SIG-M5 treated with dmso at 0.1 percent for 504 hours (cell line): ENCODE results near the gene SZT2.

ENCODE experiments used
- DNase-seq: peaks from one replicate; lab custom pipeline; 2025; ENCODE audit not compliant: unreplicated experiment; lab: John Stamatoyannopoulos, UW

Gene SZT2

DNA sequence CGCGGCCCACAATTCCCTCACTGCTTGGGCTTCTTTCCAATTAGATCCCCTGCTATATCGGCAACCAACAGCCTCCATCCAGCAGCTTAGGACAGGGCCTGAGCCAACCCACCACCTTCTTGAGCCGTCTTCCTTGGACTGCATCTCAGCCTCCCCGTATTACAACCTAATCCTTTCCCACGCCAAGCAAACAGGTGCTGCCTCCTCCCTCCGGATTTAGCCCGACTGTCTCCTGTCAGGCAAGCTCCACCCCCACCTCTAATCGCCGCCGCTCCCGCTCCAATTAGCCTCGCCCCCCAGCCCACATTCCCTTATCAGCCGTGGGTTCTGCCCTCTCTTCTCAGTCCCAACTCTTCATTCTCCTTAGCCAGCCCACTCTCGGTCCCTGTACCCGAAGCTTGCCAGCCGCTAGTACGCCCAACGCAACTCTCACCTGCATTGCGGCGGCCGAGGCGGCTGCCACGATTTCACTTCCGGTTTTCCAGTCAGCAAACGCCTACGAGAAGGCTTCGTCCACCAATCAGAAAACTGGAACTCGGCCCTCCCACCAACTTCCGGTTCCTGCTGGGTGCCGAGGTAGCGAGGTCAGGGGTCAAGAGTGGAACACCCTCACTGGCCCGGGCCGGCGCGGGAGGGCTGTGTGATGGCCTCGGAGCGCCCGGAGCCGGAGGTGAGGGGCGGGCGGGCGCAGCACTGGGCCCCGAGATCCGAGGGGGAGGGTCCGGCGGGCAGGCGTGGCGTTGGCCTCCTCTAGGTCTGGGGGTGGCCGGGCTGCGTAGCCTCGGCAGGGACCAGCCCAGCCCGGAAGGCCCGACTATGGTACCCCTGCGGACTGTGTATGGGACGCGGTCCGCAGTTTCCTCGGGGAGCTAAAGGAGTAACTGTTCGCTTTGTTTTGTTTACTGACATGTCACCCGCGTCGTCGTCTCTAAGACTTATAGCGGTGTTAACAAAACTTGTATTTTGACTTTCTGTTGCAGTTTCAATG, at the start of gene SZT2, which contains the start of gene MED8:
Gene SZT2, plus strand, starts transcription at position 574 of the 988 bp plus-strand sequence. Its CDS starts 70 bp downstream, at position 644.
Gene MED8, minus strand, starts transcription at position 475 of the 988 bp plus-strand sequence. Its CDS starts 36 bp downstream, at position 439.
- DNase-seq, result peak; percentile 90

DNA sequence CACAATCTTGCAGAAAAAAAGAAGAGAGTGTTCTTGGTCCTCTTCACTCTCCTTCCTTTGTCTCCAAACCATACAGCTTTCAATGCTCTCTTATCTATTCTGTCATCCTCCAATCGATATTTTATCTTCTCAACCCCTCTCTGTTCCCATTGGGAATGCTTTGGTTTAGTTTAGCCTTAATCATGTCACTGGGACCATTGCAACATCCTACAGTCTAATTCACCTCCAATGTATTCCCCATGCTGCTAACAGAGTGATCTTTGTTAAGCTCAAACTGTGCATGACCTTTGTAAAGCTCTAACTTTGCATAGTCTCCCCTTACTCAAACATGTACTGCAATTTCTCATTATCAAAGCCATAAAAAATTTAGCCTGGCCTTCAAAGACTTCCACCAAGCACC, 49.1 kb upstream of the SZT2 start:
- no peak for DNase-seq

GRCh38 chr1:43344267-43344850, 45.3 kb upstream of the SZT2 start:
- DNase-seq, result no peak

DNA sequence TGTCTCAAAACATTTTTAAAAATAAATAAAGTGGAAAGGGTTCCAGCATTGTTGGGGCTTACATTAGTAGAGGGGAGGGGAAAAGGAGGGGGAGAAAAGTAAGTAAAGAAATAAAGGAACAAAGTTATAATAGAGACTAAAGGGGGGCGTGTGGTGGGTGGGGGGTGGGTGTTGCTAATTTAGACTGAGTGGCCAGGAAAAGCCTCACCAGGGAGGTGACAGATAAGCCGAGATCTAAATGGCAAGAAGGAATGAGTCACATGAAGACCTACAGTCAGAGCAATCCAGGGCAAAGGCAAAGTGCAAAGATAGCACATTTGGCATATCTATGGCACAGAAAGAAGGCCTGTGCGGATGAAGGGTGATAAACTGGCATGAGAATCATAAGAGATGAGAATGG, 44.6 kb upstream of the SZT2 start:
- no peak for DNase-seq

GRCh38 chr1:43346636-43347035, 43.1 kb upstream of the SZT2 start:
- DNase-seq, result no peak

- DNase-seq, result no peak
These were observed 41.3 kb upstream of the SZT2 start for GRCh38 chr1:43348343-43348808.

- no peak for DNase-seq
These were observed 40.7 kb upstream of the SZT2 start for GRCh38 chr1:43348809-43349593.

DNA sequence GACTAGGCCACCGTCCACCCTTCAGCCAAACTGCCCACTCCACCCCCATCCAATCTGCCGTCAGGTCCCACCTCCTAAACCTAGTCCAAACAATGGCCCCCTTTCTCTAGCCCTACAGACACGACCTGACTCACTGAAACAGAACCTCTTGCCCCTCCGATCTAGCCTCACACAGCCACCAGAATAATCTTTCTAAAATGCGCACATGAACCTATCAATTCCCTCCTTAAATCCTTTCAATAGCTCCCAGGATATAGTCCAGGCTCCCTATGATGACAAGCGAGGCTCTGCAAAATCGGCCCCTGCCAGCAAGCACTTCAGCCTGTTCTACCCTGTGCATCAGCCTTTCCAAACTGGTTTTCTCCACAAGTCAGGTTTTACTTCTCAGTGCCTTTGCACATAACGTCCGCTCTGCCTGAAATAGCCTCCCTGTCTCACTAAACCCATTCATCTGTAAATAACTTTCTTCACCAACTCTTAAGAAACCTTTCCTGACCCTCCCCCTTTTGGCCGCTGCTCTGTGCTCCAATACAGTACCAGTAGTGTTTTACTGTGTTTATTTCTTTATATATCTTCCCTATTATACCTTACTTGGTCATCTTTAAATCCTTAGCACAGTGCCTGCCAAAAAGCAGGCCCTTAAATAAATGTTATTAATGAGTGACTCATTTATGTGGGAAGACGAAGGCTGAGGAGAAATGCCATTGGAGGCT, 39.9 kb upstream of the SZT2 start:
- no peak for DNase-seq

GRCh38 chr1:43350976-43351375, 38.7 kb upstream of the SZT2 start:
- DNase-seq, result no peak

DNA sequence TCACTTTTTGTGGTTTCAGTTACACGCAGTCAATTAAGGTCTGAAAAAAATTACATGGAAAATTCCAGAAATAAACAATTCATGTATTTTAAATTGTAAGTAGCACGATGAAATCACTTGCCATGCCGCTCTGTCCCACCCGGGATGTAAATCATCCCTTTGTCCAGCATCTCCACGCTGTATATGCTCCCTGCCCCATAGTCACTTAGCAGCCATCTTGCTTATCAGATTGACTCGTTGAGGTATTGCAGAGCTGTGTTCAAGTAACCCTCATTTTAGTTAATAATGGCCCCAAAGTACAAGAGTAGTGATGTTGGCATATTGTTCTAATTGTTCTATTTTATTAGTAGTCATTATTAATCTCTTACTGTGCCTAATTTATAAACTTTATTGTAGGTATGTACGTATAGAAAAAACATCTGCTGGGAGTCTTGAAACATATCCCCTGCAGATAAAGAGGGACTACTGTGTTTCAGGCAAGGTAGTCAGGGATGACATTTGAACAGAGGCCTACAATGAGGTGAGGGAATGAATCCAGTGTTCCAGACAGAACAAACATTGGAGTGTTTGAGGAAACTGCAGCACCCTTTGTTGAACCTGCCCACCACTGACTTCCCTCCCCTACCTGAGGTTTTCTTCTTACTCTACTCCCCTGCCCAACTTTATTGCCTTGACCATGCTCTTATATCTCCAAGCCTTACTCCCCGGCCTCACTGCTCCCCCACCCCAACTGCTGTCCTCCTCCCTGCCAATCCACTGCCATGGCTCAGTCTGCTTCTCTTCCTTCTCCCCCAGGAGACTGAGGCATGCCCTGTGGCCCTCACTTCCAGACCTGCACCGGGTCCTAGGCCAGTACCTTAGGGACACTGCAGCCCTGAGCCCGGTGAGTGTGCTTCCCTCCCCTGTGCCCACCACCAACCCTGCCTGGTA, 38.0 kb upstream of the SZT2 start:
- no peak for DNase-seq

GRCh38 chr1:43352351-43352705, 37.4 kb upstream of the SZT2 start:
- DNase-seq, result no peak

DNA sequence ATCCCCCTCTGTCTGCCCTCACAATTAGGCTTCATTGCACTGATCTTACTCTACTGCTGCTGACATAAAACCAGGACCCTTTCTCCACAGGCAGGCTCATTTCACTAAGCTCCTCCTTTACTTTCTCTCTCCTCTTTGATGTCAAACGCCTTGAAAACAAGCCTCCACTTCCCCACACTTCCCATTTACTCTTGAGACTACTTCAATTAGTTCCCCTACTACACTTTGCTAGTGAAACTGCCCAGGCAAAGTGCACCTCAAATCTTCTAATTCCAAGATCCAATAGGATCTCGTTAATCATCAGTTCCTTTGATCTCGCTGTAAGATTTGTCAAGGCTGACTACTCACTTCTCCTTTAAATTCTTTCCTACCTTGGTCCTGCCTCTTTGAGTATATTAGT, 36.8 kb upstream of the SZT2 start:
- DNase-seq, result no peak

GRCh38 chr1:43354471-43354870, 35.2 kb upstream of the SZT2 start:
- DNase-seq, result no peak

GRCh38 chr1:43354936-43355335, 34.8 kb upstream of the SZT2 start:
- no peak for DNase-seq

DNA sequence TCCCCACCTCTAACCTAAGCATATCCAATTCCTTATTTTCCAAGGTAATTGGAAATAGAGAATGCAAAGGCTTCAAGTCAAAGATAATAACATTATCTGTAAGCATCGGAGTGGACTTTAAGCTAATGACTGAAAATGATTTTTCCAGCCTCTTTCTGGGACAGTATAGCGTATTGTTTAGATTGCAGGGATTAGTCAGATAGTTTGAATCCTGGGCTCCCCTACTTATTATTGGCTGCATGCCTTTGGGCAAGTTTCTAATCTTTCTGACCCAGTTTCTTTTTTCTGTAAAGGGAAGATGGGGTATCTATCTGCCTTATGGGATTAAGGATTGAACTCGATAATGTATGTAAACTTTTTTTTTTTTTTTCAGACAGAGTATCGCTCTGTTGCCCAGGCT, 32.4 kb upstream of the SZT2 start:
- no peak for DNase-seq

DNA sequence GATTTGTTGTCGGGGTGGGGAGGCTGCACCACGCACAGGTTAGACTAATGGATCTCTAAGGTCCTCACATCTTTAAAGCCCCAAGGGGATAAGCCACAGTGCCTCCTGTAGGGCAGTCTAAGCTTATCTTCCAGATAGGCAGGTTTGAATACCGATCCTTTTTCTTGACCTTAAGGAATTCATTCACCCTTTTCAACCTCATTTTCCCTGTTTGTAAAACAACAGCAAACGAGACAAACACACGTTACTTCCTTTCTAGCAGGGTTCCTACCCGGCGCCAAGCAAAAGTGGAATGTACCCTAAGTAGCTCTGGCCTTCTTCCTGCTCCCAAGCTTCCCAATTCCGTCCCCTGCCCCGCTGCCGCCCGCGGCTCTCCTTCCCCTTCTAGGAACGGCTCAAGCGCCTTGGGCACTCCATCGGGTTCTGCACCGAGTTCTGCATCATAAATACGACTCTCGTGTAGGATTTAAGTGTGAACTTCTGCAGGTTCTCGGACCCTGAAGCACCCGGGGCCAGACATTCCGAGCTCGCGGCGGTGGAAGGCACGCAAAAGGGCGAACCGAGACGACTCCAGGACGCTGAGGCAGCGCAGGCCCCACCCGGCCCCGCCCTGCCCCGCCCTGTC, 31.5 kb upstream of the SZT2 start:
- DNase-seq, result peak; percentile 60

DNA sequence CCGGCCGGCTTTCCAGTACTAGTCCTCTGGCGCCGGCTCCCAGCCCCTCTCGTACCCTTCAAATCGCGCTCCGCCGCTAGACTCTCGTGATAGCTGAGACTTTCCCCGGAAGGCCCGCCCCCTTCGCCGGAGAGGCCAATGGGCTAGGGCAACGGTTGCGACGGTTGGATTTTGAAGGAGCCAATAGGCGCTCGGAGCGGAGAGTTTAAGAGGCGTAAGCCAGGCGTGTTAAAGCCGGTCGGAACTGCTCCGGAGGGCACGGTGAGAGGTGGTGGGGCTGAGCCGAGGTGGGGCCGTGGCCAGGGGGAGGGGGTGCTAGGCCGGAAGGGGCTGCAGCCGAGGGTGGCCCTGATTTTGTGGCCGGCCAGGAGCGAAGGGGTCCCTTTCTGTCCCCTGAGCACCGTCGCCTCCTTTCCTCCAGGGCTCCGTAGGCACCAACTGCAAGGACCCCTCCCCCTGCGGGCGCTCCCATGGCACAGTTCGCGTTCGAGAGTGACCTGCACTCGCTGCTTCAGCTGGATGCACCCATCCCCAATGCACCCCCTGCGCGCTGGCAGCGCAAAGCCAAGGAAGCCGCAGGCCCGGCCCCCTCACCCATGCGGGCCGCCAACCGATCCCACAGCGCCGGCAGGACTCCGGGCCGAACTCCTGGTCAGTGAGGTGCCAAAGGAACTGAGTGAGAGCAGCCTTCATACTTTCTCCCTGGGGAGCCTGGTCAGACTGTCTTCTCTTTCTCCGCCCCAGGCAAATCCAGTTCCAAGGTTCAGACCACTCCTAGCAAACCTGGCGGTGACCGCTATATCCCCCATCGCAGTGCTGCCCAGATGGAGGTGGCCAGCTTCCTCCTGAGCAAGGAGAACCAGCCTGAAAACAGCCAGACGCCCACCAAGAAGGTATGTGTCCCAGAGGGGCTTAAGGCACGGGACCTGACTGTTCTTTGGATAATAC, 30.7 kb upstream of the SZT2 start, which contains the start of gene CDC20:
Gene CDC20, plus strand, starts transcription at position 236 of the 948 bp plus-strand sequence. Its CDS starts 235 bp downstream, at position 471.
- peak; percentile 97 for DNase-seq

DNA sequence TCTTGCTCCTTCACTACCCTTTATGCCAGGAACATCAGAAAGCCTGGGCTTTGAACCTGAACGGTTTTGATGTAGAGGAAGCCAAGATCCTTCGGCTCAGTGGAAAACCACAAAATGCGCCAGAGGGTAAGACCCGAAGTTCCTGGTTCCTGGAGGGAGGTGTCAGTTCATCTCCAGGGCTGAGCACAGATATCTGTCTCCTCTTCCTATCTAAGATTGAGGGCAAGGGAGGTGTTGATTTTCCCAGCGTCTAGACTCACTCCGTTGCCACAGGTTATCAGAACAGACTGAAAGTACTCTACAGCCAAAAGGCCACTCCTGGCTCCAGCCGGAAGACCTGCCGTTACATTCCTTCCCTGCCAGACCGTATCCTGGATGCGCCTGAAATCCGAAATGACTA, 30.0 kb upstream of the SZT2 start:
- DNase-seq, result no peak
